ENCODE data around the gene CNIH2. TPM values are rescaled to one million over a fixed set of nuclear protein-coding genes. Genes with fewer than 3 reads are reported as not detected.

CNIH2 gene
- total RNA-seq, 1 donor from 2014 or later = not detected

DNA sequence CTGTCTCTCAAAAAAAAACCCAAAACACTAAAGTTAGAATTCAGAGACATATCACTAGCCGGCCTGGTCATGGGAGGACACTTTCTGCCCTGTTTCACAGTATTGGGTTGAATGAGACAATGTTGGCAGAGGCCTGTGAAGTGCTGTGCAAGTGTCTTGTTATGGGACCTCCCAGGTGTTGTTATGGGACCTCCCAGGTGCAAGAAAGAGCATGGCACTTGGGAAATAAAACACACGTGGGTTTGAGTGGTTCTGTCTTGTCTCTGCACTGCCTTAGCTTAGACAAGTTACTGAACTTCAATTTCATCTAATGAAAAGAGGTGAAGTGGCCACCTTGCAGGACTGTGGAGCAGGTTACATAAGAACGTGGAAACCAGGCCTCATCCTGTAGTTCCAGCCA, 38.5 kb upstream of the CNIH2 start:
- Histone ChIP-seq H3K4me3 (ENCODE audit: low read length in 3 of 3) (no peak overlapping the region), H3K9ac (ENCODE audit: low read depth in 1 of 3, low read length in 3 of 3) (no peak overlapping the region), H3K4me1 (ENCODE audit: control insufficient read depth in 3 of 3, insufficient read depth in 3 of 3, low read length in 3 of 3) (peaks cover 12 to 21% (median 19%) of the 10 kb centered on the region in 3 donors), H3K27me3 (ENCODE audit: control insufficient read depth in 3 of 3, insufficient read depth in 3 of 3, low read length in 3 of 3) (no peaks in the 10 kb centered on the region), H3K36me3 (ENCODE audit: control insufficient read depth in 3 of 3, insufficient read depth in 3 of 3, low read length in 3 of 3) (peaks cover 35 to 45% (median 37%) of the 10 kb centered on the region in 3 donors), H3K9me3 (ENCODE audit: control insufficient read depth in 3 of 3, low read length in 3 of 3) (no peaks in the 10 kb centered on the region), H3K27ac (ENCODE audit: low read depth, low read length) (no peak overlapping the region)

DNA sequence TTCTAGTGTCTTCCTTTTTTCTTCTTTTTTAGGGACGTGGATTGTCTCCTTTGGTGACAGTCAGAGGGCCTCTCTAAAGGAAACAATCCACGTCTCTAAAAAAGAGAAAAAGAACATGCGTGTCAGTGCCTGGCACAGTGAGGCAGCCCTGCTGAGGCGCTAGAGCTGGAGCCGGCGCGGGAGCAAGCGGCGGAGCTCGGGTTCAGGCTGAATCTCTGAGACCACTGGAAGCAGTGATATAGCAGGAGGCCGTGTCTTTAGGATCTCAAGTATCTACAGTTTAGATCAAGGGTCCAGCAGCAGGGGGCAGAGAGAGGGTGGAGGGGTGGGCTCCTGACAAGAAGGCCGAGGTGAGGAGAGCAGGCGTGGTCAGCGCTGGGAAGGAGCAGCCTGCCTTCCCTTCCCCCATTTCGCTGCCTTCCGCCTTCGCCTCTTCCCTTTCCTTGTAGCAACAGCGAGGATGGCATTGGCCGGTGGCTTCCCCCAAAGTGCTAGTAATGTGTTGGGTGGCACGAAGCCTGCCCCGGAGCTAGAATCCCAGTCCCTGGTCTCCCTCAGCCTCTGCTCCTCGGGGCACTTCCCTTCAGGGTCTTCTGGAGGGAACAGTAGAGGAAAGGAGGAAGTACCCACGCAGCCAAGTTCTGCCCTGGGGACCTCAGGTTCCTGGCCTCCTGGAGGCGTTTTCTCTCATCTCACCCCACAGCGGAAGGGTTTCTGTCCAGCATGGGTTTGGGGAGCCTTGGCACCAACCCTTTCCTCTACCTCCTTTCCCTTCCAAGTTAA, 37.8 kb upstream of the CNIH2 start:
- peaks cover 36 to 44% (median 37%) of the 10 kb centered on the region in 3 donors for H3K36me3 ChIP-seq (ENCODE audit: control insufficient read depth in 3 of 3, insufficient read depth in 3 of 3, low read length in 3 of 3)
- H3K4me1 ChIP-seq (ENCODE audit: control insufficient read depth in 3 of 3, insufficient read depth in 3 of 3, low read length in 3 of 3) = peaks cover 12 to 21% (median 19%) of the 10 kb centered on the region in 3 donors
- no peaks in the 10 kb centered on the region for H3K27me3 ChIP-seq (ENCODE audit: control insufficient read depth in 3 of 3, insufficient read depth in 3 of 3, low read length in 3 of 3)
- H3K4me3 ChIP-seq (ENCODE audit: low read length in 3 of 3) = peak overlapping the region in 1 of 3 donors; percentile 6
- H3K27ac ChIP-seq (ENCODE audit: low read depth, low read length) = peak overlapping the region; percentile 83
- H3K9ac ChIP-seq (ENCODE audit: low read depth in 1 of 3, low read length in 3 of 3) = peak overlapping the region in 2 of 3 donors; percentile 33 to 45
- H3K9me3 ChIP-seq (ENCODE audit: control insufficient read depth in 3 of 3, low read length in 3 of 3) = no peaks in the 10 kb centered on the region

DNA sequence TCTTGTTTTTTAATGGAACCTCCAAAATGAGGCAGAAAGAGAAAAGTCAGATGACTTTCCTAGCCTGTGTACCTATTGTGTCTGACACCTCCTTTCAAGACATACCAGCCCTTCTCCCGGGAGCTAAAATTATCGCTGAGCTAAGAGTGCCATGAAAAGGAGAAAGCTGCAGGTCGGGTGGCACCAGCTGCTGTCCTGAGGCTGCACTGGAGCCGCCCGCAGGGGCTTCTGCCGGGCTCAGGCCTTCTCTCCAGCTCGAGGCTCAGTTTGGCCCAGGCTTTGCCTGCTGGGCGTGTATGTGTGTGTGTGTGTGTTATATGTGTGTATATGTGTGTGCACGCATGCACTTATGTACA, 37.2 kb upstream of the CNIH2 start:
- peaks cover 31 to 40% (median 33%) of the 10 kb centered on the region in 3 donors for H3K36me3 ChIP-seq (ENCODE audit: control insufficient read depth in 3 of 3, insufficient read depth in 3 of 3, low read length in 3 of 3)

GRCh38 chr11:66242095-66242765, 35.7 kb upstream of the CNIH2 start:
- H3K4me3 ChIP-seq (ENCODE audit: low read length in 3 of 3) = no peak overlapping the region
- H3K27me3 ChIP-seq (ENCODE audit: control insufficient read depth in 3 of 3, insufficient read depth in 3 of 3, low read length in 3 of 3) = no peaks in the 10 kb centered on the region
- no peak overlapping the region for H3K9ac ChIP-seq (ENCODE audit: low read depth in 1 of 3, low read length in 3 of 3)
- H3K27ac ChIP-seq (ENCODE audit: low read depth, low read length) = no peak overlapping the region
- H3K4me1 ChIP-seq (ENCODE audit: control insufficient read depth in 3 of 3, insufficient read depth in 3 of 3, low read length in 3 of 3) = peaks cover 12 to 21% (median 19%) of the 10 kb centered on the region in 3 donors
- H3K36me3 ChIP-seq (ENCODE audit: control insufficient read depth in 3 of 3, insufficient read depth in 3 of 3, low read length in 3 of 3) = peaks cover 23 to 33% (median 27%) of the 10 kb centered on the region in 3 donors
- no peaks in the 10 kb centered on the region for H3K9me3 ChIP-seq (ENCODE audit: control insufficient read depth in 3 of 3, low read length in 3 of 3)

More for the DNA sequence above, 37.2 kb upstream of the CNIH2 start:
- peak overlapping the region; percentile 45 to 66 (median 54) for H3K9ac ChIP-seq (ENCODE audit: low read depth in 1 of 3, low read length in 3 of 3)
- H3K4me1 ChIP-seq (ENCODE audit: control insufficient read depth in 3 of 3, insufficient read depth in 3 of 3, low read length in 3 of 3) = peaks cover 12 to 21% (median 19%) of the 10 kb centered on the region in 3 donors
- no peak overlapping the region for H3K4me3 ChIP-seq (ENCODE audit: low read length in 3 of 3)
- H3K27ac ChIP-seq (ENCODE audit: low read depth, low read length) = peak overlapping the region; percentile 83
- no peaks in the 10 kb centered on the region for H3K9me3 ChIP-seq (ENCODE audit: control insufficient read depth in 3 of 3, low read length in 3 of 3)
- no peaks in the 10 kb centered on the region for H3K27me3 ChIP-seq (ENCODE audit: control insufficient read depth in 3 of 3, insufficient read depth in 3 of 3, low read length in 3 of 3)

- Histone ChIP-seq H3K36me3 (ENCODE audit: control insufficient read depth in 3 of 3, insufficient read depth in 3 of 3, low read length in 3 of 3) (peaks cover 20 to 24% (median 21%) of the 10 kb centered on the region in 3 donors), H3K27ac (ENCODE audit: low read depth, low read length) (no peak overlapping the region)
These were observed 34.0 kb upstream of the CNIH2 start for GRCh38 chr11:66243782-66244535.

DNA sequence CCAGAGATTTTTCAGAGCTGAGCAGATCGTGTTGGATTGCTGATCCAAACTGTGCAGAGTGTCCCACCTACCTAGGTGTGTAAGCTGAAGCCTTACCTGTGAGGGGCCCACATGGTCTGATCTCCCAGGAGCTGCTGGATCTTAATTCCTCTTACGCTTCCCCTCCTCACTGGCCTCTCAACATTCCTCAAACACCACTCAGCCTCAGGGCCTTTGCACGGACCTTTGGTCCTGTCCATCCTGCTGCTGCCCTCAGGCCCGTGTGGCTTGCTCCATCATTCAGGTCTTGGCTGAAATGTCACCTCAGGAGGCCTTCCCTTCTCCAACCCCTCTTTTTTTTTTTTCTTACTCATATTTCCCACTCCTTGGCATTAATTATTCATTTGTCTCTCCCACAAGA, 30.7 kb upstream of the CNIH2 start:
- Histone ChIP-seq H3K4me1 (ENCODE audit: control insufficient read depth in 3 of 3, insufficient read depth in 3 of 3, low read length in 3 of 3) (peaks cover 0 to 2% (median 1%) of the 10 kb centered on the region in 3 donors), H3K9me3 (ENCODE audit: control insufficient read depth in 3 of 3, low read length in 3 of 3) (no peaks in the 10 kb centered on the region), H3K36me3 (ENCODE audit: control insufficient read depth in 3 of 3, insufficient read depth in 3 of 3, low read length in 3 of 3) (peaks cover 7 to 12% (median 11%) of the 10 kb centered on the region in 3 donors), H3K27me3 (ENCODE audit: control insufficient read depth in 3 of 3, insufficient read depth in 3 of 3, low read length in 3 of 3) (no peaks in the 10 kb centered on the region), H3K9ac (ENCODE audit: low read depth in 1 of 3, low read length in 3 of 3) (no peak overlapping the region), H3K4me3 (ENCODE audit: low read length in 3 of 3) (no peak overlapping the region), H3K27ac (ENCODE audit: low read depth, low read length) (no peak overlapping the region)

More at GRCh38 chr11:66243782-66244535, 34.0 kb upstream of the CNIH2 start:
- Histone ChIP-seq H3K9ac (ENCODE audit: low read depth in 1 of 3, low read length in 3 of 3) (no peak overlapping the region), H3K27me3 (ENCODE audit: control insufficient read depth in 3 of 3, insufficient read depth in 3 of 3, low read length in 3 of 3) (no peaks in the 10 kb centered on the region), H3K4me3 (ENCODE audit: low read length in 3 of 3) (no peak overlapping the region), H3K4me1 (ENCODE audit: control insufficient read depth in 3 of 3, insufficient read depth in 3 of 3, low read length in 3 of 3) (peaks cover 12 to 21% (median 19%) of the 10 kb centered on the region in 3 donors), H3K9me3 (ENCODE audit: control insufficient read depth in 3 of 3, low read length in 3 of 3) (no peaks in the 10 kb centered on the region)

GRCh38 chr11:66247801-66248200, 30.2 kb upstream of the CNIH2 start:
- Histone ChIP-seq H3K27ac (ENCODE audit: low read depth, low read length) (no peak overlapping the region), H3K27me3 (ENCODE audit: control insufficient read depth in 3 of 3, insufficient read depth in 3 of 3, low read length in 3 of 3) (no peaks in the 10 kb centered on the region), H3K36me3 (ENCODE audit: control insufficient read depth in 3 of 3, insufficient read depth in 3 of 3, low read length in 3 of 3) (peaks cover 7 to 12% (median 8%) of the 10 kb centered on the region in 3 donors), H3K9me3 (ENCODE audit: control insufficient read depth in 3 of 3, low read length in 3 of 3) (no peaks in the 10 kb centered on the region), H3K9ac (ENCODE audit: low read depth in 1 of 3, low read length in 3 of 3) (no peak overlapping the region), H3K4me1 (ENCODE audit: control insufficient read depth in 3 of 3, insufficient read depth in 3 of 3, low read length in 3 of 3) (no peaks in the 10 kb centered on the region), H3K4me3 (ENCODE audit: low read length in 3 of 3) (no peak overlapping the region)

DNA sequence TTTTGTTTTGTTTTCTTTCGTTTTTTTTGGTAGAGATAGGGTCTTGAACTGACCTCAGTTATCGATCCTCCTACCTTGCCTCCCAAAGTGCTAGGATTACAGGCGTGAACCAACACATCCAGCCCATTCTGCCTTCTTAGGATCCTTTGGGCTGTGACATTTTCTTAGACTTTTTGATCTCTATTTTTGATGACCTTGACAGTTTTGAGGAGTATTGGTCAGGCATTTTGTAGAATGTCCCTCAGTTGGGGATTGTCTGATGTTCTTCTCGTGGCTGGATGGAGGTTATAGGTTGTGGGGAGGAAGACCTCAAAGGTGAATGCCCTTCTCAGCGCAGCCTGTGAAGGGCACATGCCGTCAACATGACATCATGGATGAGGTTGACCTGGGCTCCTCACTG, 29.1 kb upstream of the CNIH2 start:
- Histone ChIP-seq H3K27ac (ENCODE audit: low read depth, low read length) (no peak overlapping the region), H3K36me3 (ENCODE audit: control insufficient read depth in 3 of 3, insufficient read depth in 3 of 3, low read length in 3 of 3) (peaks cover 6 to 12% (median 7%) of the 10 kb centered on the region in 3 donors), H3K4me1 (ENCODE audit: control insufficient read depth in 3 of 3, insufficient read depth in 3 of 3, low read length in 3 of 3) (no peaks in the 10 kb centered on the region), H3K4me3 (ENCODE audit: low read length in 3 of 3) (no peak overlapping the region), H3K27me3 (ENCODE audit: control insufficient read depth in 3 of 3, insufficient read depth in 3 of 3, low read length in 3 of 3) (no peaks in the 10 kb centered on the region), H3K9ac (ENCODE audit: low read depth in 1 of 3, low read length in 3 of 3) (no peak overlapping the region), H3K9me3 (ENCODE audit: control insufficient read depth in 3 of 3, low read length in 3 of 3) (no peaks in the 10 kb centered on the region)

DNA sequence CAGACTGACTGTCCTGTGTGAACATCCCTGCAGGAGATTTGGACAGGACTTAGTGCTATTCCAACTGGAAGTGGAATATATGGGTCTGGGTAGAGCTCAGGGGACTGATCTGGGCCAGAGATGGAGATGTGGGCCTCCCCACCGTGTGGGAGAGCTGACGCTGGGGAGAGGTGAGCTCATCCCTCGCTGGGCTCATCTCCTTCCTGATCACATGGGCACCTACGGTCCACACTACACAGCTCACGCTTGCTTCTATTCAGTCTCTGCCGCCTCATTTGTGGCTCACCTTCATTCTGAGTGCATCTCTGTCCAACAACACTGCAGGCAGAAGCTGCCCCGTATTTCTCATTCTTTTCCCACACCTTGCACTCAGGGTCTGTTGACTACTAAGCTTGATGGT, 26.2 kb upstream of the CNIH2 start:
- Histone ChIP-seq H3K4me1 (ENCODE audit: control insufficient read depth in 3 of 3, insufficient read depth in 3 of 3, low read length in 3 of 3) (peaks cover 2 to 4% (median 3%) of the 10 kb centered on the region in 3 donors), H3K9me3 (ENCODE audit: control insufficient read depth in 3 of 3, low read length in 3 of 3) (no peaks in the 10 kb centered on the region), H3K27ac (ENCODE audit: low read depth, low read length) (no peak overlapping the region), H3K36me3 (ENCODE audit: control insufficient read depth in 3 of 3, insufficient read depth in 3 of 3, low read length in 3 of 3) (peaks cover 0 to 5% (median 2%) of the 10 kb centered on the region in 3 donors), H3K4me3 (ENCODE audit: low read length in 3 of 3) (no peak overlapping the region), H3K27me3 (ENCODE audit: control insufficient read depth in 3 of 3, insufficient read depth in 3 of 3, low read length in 3 of 3) (no peaks in the 10 kb centered on the region), H3K9ac (ENCODE audit: low read depth in 1 of 3, low read length in 3 of 3) (no peak overlapping the region)

Data from skeletal muscle tissue (tissue), 4 donors.